ENCODE data around the gene LGR6. TPM values are rescaled to one million over a fixed set of nuclear protein-coding genes. Genes with fewer than 3 reads are reported as not detected.

The LGR6 gene
- total RNA-seq, 1 experiment from 2014 or later: 1.0 TPM

GRCh38 chr1:202159534-202160371 is 33.8 kb upstream of the LGR6 start:
- H3K9me3 ChIP-seq (ENCODE audit: control insufficient read depth, low read depth, low read length): no peaks in the 10 kb centered on the region
- no peak overlapping the region for H3K4ac ChIP-seq (ENCODE audit: low read depth, low read length)
- H2AK5ac ChIP-seq (ENCODE audit: insufficient read length, low read length): no peak overlapping the region
- peaks cover 8% of the 10 kb centered on the region; the same call in 1 of the 2 replicates for H3K4me1 ChIP-seq (ENCODE audit: insufficient read depth, low read length)
- no peak overlapping the region for H2BK15ac ChIP-seq (ENCODE audit: low read depth, low read length)
- no peaks in the 10 kb centered on the region for H3K9me3 Mint-ChIP-seq
- H3K79me1 ChIP-seq (ENCODE audit: insufficient read depth, low read depth, low read length, poor library complexity, severe bottlenecking): no peaks in the 10 kb centered on the region
- no peak overlapping the region for H3T11ph ChIP-seq (ENCODE audit: low read length)
- H4K20me1 ChIP-seq (ENCODE audit: control insufficient read depth, insufficient read depth, insufficient read length): no peaks in the 10 kb centered on the region
- DNase-seq: peak; percentile 32
- H3K4me1 Mint-ChIP-seq: peaks cover 30 to 49% of the 10 kb centered on the region in 2 experiments
- H2BK120ac ChIP-seq (ENCODE audit: low read depth, low read length, poor library complexity, severe bottlenecking): no peak overlapping the region
- H3K23me2 ChIP-seq (ENCODE audit: insufficient read length, low read depth, low read length, poor library complexity, severe bottlenecking): no peaks in the 10 kb centered on the region
- H3K56ac ChIP-seq (ENCODE audit: insufficient read length, low read depth, low read length): no peak overlapping the region
- H3K27me3 Mint-ChIP-seq (ENCODE audit: low read depth): no peaks in the 10 kb centered on the region; the same call in 1 of the 2 replicates
- no peak overlapping the region for H3K4me3 Mint-ChIP-seq
- H3K27ac Mint-ChIP-seq: peak overlapping the region in 2 of 3 experiments; percentile 40 to 59; a peak in 3 of 7 replicates
- TF ChIP-seq CTCF (conservative IDR thresholded peaks at IDR 0.05): no peak
- H3K14ac ChIP-seq (ENCODE audit: insufficient read depth, low read length): no peak overlapping the region; the same call in 1 of the 2 replicates
- H3K23ac ChIP-seq (ENCODE audit: insufficient read length, low read depth, low read length): no peak overlapping the region
- H4K5ac ChIP-seq (ENCODE audit: insufficient read length, low read depth, low read length): no peak overlapping the region
- H4K8ac ChIP-seq (replicated peaks; ENCODE audit: insufficient read length, low read depth, low read length): no peak overlapping the region
- H3K18ac ChIP-seq (ENCODE audit: insufficient read length, low read depth, low read length): peak overlapping the region; percentile 21
- no peak overlapping the region for H3K9ac ChIP-seq (ENCODE audit: extremely low read depth, insufficient read length, low read length)
- no peaks in the 10 kb centered on the region for H3K79me2 ChIP-seq (ENCODE audit: insufficient read depth, low read length)
- H4K91ac ChIP-seq (ENCODE audit: insufficient read length, low read depth, low read length): no peak overlapping the region
- H2AFZ ChIP-seq (ENCODE audit: low read length): no peak overlapping the region
- WGBS (ENCODE audit: extremely low coverage, insufficient read length, low lambda C conversion rate): no CpG with 5 or more reads among the region's 16 CpGs
- no peak overlapping the region for H3K4me2 ChIP-seq (ENCODE audit: insufficient read depth, insufficient read length, low read length)
- H2BK12ac ChIP-seq (ENCODE audit: insufficient read length, low read depth, low read length): no peak overlapping the region
- H2BK5ac ChIP-seq (ENCODE audit: insufficient read length, low read length): no peak overlapping the region
- H3K36me3 Mint-ChIP-seq (ENCODE audit: insufficient read depth in 1 of 3, low read depth in 3 of 3): no peaks in the 10 kb centered on the region; a peak in 1 of 7 replicates
- H3K27ac ChIP-seq (ENCODE audit: insufficient read length, low read depth, low read length): no peak overlapping the region
- no peak overlapping the region for H2BK20ac ChIP-seq (ENCODE audit: low read depth, low read length, poor library complexity, severe bottlenecking)
- no peaks in the 10 kb centered on the region; the same call in 1 of the 2 replicates for H3K27me3 ChIP-seq (ENCODE audit: insufficient read depth, low read length)

All from H9 (cell line).